GM12864 (cell line): ENCODE measurements around the gene HS3ST1.

Experiments used
- DNase-seq: peaks from one replicate; pipeline ENCODE4 v3.0.0-alpha.2; 2011; ENCODE audit warnings: low read depth
- H3K4me3 ChIP-seq: 2 replicates; pipeline ENCODE4 v1.5.1; 2011; ENCODE audit warnings: mild to moderate bottlenecking, low read depth, low read length, control low read depth
- CTCF ChIP-seq: IDR thresholded peaks from 2 replicates; pipeline ENCODE4 v1.5.1; 2011; ENCODE audit warnings: low read depth, mild to moderate bottlenecking, moderate library complexity, low read length, control low read depth, inconsistent platforms; ENCODE audit errors: missing control alignments

Gene HS3ST1

DNA sequence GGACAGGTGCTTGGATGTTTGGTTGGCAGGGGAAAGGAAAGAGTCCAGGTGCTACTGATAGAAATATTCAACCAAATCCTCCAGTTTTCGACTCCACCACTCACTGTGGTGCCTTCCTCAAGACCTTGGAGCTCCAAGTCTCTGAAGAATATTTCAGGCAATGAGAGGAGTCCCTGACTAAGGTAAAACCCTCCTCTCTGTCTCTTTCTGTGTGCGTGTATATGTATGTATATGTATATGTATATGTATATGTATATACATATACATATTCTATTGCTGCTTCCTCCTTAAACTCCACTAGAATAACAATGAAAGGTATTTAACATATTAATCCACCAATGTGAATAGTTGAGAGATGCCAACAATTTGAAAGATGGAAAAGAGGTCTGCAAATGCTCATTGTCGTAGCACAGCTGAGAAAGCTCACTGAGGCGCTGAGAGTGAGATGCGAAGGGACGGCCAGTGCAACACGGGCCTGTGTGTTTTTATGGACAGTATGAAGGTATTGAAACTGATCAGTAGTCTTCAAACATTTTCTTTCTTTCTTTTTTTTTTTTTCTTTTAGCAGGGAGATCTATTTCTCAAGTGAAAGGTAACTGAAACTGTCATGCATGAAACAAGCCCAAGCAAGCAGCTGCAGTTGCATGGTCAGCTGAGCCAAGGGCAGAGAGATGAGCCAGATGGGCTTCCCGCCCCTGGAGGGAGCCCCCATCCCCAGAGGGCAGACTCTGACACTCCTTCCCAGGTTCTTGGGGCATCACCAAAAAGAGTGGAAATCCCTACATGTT, 41.1 kb upstream of the HS3ST1 start:
- TF ChIP-seq CTCF: no peak
- DNase-seq: no peak
- no peak overlapping the region for H3K4me3 ChIP-seq

DNA sequence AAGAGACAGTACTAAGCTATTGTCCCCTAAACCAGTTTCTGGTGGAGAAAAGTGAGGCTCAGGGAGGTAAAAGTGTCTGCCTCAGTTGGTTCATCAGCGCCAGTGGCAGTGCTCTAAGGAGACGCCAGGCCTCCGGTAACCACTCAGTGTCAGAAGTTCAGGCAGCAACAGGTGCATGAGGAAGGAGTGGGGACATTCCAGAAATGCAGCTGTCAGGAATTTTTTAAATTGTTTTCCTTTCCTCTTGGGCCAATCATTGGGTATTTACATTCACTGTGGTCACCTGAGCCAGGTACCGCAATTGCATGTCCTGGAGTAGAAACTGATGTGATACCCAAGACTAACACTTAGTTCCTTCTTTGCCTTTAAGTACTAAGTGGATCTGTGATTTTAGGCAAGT, 40.2 kb upstream of the HS3ST1 start:
- no peak for TF ChIP-seq CTCF
- H3K4me3 ChIP-seq: no peak overlapping the region
- DNase-seq: no peak

DNA sequence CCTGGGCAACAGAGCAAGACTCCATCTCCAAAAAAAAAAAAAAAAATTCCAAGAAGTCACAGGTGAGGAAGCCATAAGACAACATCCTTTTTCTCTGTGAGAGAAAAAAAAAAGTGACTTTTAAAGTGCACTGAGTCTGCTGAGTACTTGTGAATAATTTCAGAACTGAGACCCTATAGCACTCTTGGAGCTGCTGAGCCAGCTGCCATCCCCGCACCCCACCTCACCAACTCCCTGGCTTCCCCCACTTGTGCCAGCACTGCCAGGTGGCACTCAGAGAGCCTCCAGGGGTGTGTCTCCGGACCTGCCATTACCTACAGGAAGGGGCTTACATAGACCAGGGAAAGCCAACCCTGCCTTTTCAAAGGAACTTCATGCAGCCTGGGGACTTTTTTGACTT, 39.2 kb upstream of the HS3ST1 start:
- no peak for DNase-seq
- TF ChIP-seq CTCF: no peak
- no peak overlapping the region for H3K4me3 ChIP-seq

DNA sequence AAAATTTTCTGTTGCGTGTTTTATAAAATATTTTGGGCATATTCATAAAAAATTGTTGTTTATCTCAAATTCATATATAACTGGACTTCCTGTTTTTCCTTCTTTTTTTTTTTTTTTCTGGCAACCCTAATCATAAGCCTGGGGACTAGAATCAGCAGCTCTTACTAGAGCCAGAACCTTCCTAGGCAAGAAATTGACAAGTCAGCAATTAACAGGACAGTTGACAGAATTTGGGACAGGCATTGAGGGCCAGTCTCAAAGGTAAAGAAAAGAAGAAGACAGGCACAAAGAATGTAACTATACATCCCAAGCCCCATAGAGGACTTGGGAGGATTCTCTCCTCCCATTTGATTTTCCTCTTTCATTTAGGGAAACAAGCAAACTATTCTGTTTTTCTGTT, 35.0 kb upstream of the HS3ST1 start:
- TF ChIP-seq CTCF: no peak
- no peak overlapping the region for H3K4me3 ChIP-seq
- DNase-seq: no peak

DNA sequence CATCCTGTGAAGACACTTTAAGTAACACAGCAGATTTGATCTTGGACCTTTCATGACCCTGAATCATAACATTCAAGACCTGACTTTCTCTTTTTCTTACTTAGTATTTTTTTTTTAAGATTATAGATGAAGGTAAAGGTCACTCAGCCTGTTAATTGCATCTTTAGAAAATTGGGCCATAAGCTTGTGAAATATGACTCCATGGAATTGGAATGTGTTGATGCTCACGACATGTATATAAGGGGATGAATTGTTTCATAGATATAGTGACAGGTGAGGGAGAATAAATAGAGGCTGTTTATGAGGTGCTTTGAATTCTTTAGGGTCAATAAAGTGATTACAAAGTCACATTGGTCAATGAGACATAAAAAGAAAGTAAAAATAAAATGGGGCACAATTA, 27.7 kb upstream of the HS3ST1 start:
- no peak for TF ChIP-seq CTCF
- no peak for DNase-seq

GRCh38 chr4:11455201-11455835, 26.6 kb upstream of the HS3ST1 start:
- TF ChIP-seq CTCF: no peak
- no peak overlapping the region for H3K4me3 ChIP-seq
- DNase-seq: no peak

More for the DNA sequence above, 27.7 kb upstream of the HS3ST1 start:
- H3K4me3 ChIP-seq: no peak overlapping the region
